RWPE1 (cell line): ENCODE data around the gene RGL1.

Experiments used
- CTCF ChIA-PET: fragments of 350-600 bp; sonication (Branson Sonifier 250); formaldehyde crosslinking; extraction: SDS; loops from one replicate; lab custom pipeline; 2021; lab: Yijun Ruan, JAX
- POLR2A ChIA-PET: fragments of 400-600 bp; formaldehyde crosslinking; extraction: SDS; loops from one replicate; lab custom pipeline; 2020; ENCODE audit warnings: antibody characterized with exemption; ENCODE audit not compliant: low non-redundant PET; lab: Yijun Ruan, JAX
- DNase-seq: peaks from one replicate; pipeline ENCODE4 v3.0.0; 2012; ENCODE audit warnings: low spot score
- H3K27ac ChIP-seq: fragments of 450-650 bp; 2 replicates; pipeline ENCODE4 v1.5.1; 2017
- CTCF ChIP-seq: fragments of 450-650 bp; conservative IDR thresholded peaks from 2 replicates; pipeline ENCODE4 v1.5.1; 2017; ENCODE audit warnings: low read depth, mild to moderate bottlenecking

Gene RGL1

GRCh38 chr1:183845681-183846080 is 40.8 kb downstream of the RGL1 start:
- no peak for TF ChIP-seq CTCF
- no peak overlapping the region for H3K27ac ChIP-seq
- POLR2A ChIA-PET = no interaction called here
- no peak for DNase-seq
- CTCF ChIA-PET = no interaction called here

- POLR2A ChIA-PET = no interaction called here
- no peak for DNase-seq
- CTCF ChIA-PET = no interaction called here
- no peak for TF ChIP-seq CTCF
- H3K27ac ChIP-seq = no peak overlapping the region
Observed at GRCh38 chr1:183847641-183848040, 42.7 kb downstream of the RGL1 start.

- ChIA-PET CTCF (interaction anchor here (0.7 kb wide), 1 partner anchor 954 kb away, joined by 3 read pairs; no protein-coding TSS in a partner anchor), POLR2A (no interaction called here)
- TF ChIP-seq CTCF = no peak
- no peak for DNase-seq
- H3K27ac ChIP-seq = no peak overlapping the region
Observed at GRCh38 chr1:183850852-183851251, 45.9 kb downstream of the RGL1 start.

GRCh38 chr1:183859119-183859518 is 54.2 kb downstream of the RGL1 start:
- H3K27ac ChIP-seq = no peak overlapping the region
- no peak for DNase-seq
- ChIA-PET CTCF (no interaction called here), POLR2A (no interaction called here)
- TF ChIP-seq CTCF = no peak

GRCh38 chr1:183859831-183860230 is 54.9 kb downstream of the RGL1 start:
- CTCF ChIA-PET = no interaction called here
- H3K27ac ChIP-seq = no peak overlapping the region
- TF ChIP-seq CTCF = no peak
- POLR2A ChIA-PET = no interaction called here
- no peak for DNase-seq

GRCh38 chr1:183862967-183863366 is 58.0 kb downstream of the RGL1 start:
- H3K27ac ChIP-seq = no peak overlapping the region
- POLR2A ChIA-PET = no interaction called here
- no peak for DNase-seq

More at GRCh38 chr1:183862967-183863366, 58.0 kb downstream of the RGL1 start:
- CTCF ChIA-PET = interaction anchor here (0.6 to 0.7 kb wide), 2 partner anchors 11 to 409 kb away, joined by 3 to 4 read pairs; no protein-coding TSS in a partner anchor
- TF ChIP-seq CTCF = no peak
